ENCODE data around the gene ARMS2.

Gene ARMS2

GRCh38 chr10:122473116-122473515, 18.7 kb downstream of the ARMS2 start:
- Histone ChIP-seq H3K27ac (no peak overlapping the region), H3K36me3 (no peaks in the 10 kb centered on the region), H3K27me3 (peaks cover 81% of the 10 kb centered on the region), H3K9me3 (no peaks in the 10 kb centered on the region), H3K4me1 (ENCODE audit: control insufficient read depth in 1 of 2, insufficient read depth in 1 of 2, low read depth in 1 of 2, low read length in 1 of 2) (no peaks in the 10 kb centered on the region), H3K4me3 (ENCODE audit: low read depth in 1 of 2, low read length in 1 of 2) (no peak overlapping the region)
- no peak for TF ChIP-seq CTCF (IDR thresholded peaks at IDR 0.05)

- Histone ChIP-seq H3K4me3 (ENCODE audit: low read depth in 1 of 2, low read length in 1 of 2) (no peak overlapping the region), H3K27ac (no peak overlapping the region), H3K4me1 (ENCODE audit: control insufficient read depth in 1 of 2, insufficient read depth in 1 of 2, low read depth in 1 of 2, low read length in 1 of 2) (no peaks in the 10 kb centered on the region), H3K27me3 (peaks cover 69% of the 10 kb centered on the region), H3K9me3 (no peaks in the 10 kb centered on the region), H3K36me3 (no peaks in the 10 kb centered on the region)
- no peak for TF ChIP-seq CTCF (IDR thresholded peaks at IDR 0.05)
Observed at GRCh38 chr10:122474131-122474818, 19.8 kb downstream of the ARMS2 start.

GRCh38 chr10:122475100-122475499, 20.6 kb downstream of the ARMS2 start:
- no peaks in the 10 kb centered on the region for H3K36me3 ChIP-seq
- peaks cover 61% of the 10 kb centered on the region for H3K27me3 ChIP-seq
- no peak overlapping the region for H3K27ac ChIP-seq
- no peaks in the 10 kb centered on the region for H3K4me1 ChIP-seq (ENCODE audit: control insufficient read depth in 1 of 2, insufficient read depth in 1 of 2, low read depth in 1 of 2, low read length in 1 of 2)
- no peak for TF ChIP-seq CTCF (IDR thresholded peaks at IDR 0.05)
- no peak overlapping the region for H3K4me3 ChIP-seq (ENCODE audit: low read depth in 1 of 2, low read length in 1 of 2)
- H3K9me3 ChIP-seq, result no peaks in the 10 kb centered on the region

- no peaks in the 10 kb centered on the region for H3K9me3 ChIP-seq
- no peak overlapping the region for H3K27ac ChIP-seq
- H3K27me3 ChIP-seq, result peaks cover 56% of the 10 kb centered on the region
- no peak overlapping the region for H3K4me3 ChIP-seq (ENCODE audit: low read depth in 1 of 2, low read length in 1 of 2)
- H3K36me3 ChIP-seq, result no peaks in the 10 kb centered on the region
- TF ChIP-seq CTCF (IDR thresholded peaks at IDR 0.05), result no peak
- no peaks in the 10 kb centered on the region for H3K4me1 ChIP-seq (ENCODE audit: control insufficient read depth in 1 of 2, insufficient read depth in 1 of 2, low read depth in 1 of 2, low read length in 1 of 2)
Observed at GRCh38 chr10:122475591-122476332, 21.3 kb downstream of the ARMS2 start.

GRCh38 chr10:122476333-122476695, 21.9 kb downstream of the ARMS2 start:
- Histone ChIP-seq H3K4me1 (ENCODE audit: control insufficient read depth in 1 of 2, insufficient read depth in 1 of 2, low read depth in 1 of 2, low read length in 1 of 2) (no peaks in the 10 kb centered on the region), H3K27ac (no peak overlapping the region), H3K27me3 (peaks cover 54% of the 10 kb centered on the region), H3K9me3 (no peaks in the 10 kb centered on the region), H3K36me3 (no peaks in the 10 kb centered on the region), H3K4me3 (ENCODE audit: low read depth in 1 of 2, low read length in 1 of 2) (no peak overlapping the region)
- TF ChIP-seq CTCF (IDR thresholded peaks at IDR 0.05), result no peak

Measured in neutrophil (primary cell).